HG03571 (cell line): Measurements from ENCODE around the gene MAP7.
"Not testable (repeated sequence)": the region's sequence is repeated elsewhere in the genome, so short reads cannot be mapped to it uniquely, and the experiment has no call there.

Source experiments
- ATAC-seq: cut with Tn5 transposase; IDR thresholded peaks from one replicate; pipeline ENCODE4 v1.9.1; 2021; ENCODE audit not compliant: unreplicated experiment

MAP7 gene

DNA sequence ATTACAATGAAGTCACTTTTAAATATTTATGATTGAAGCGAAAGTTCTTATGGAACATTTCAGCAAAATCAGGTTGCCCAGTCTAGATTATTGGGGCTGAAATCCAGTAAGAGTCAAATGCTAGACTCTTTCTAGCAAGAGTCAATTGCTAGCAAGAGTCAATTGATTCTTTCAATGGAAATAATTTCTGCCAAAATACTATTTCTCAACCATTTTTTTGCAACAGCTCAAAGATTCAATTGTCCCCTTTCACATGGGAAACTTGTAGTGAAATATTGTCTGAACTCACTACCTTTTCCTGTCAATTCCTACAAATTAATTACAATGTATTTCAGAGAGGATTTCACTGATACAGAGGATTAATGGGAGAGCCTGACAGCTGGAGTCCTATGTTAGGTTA, 78.3 kb downstream of the MAP7 start:
- ATAC-seq: no peak

DNA sequence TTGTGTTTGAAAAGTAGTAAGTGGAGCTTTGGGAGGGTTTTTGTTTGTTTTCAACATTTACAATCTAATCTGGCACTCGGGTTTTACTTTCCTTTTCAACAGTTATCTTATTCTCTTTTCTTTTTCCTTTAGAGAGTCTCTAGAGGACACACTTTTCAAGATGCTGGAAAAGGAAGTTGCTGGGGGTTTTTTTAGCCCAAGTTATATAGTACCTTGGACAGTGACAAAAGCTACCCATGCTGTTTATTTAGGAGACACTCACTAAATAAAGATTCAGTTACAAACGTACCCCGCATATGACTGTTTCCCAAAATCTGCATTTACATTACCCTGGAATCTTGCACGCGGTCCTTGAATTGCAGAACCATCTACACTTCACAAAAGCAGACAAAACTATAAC, 78.8 kb downstream of the MAP7 start:
- ATAC-seq: no peak

DNA sequence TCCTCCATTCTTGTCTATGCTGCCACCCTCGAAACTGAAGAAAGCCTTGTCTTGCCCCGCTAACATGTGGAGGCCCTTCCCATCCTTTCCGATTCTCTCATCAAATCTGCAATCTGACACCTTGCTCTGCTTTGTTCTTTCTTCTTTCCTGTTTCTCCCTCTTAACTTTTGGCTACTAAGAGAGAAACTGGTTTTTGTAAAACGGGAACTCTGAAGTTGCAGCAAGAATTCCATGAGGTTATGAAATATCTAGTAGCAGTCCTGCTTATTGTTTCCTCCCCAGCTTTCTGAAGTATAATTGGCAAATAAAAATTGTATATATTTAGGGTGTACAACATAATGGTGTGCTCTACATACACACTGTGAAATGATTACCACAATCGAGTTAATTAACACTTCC, 80.2 kb downstream of the MAP7 start:
- no peak for ATAC-seq

DNA sequence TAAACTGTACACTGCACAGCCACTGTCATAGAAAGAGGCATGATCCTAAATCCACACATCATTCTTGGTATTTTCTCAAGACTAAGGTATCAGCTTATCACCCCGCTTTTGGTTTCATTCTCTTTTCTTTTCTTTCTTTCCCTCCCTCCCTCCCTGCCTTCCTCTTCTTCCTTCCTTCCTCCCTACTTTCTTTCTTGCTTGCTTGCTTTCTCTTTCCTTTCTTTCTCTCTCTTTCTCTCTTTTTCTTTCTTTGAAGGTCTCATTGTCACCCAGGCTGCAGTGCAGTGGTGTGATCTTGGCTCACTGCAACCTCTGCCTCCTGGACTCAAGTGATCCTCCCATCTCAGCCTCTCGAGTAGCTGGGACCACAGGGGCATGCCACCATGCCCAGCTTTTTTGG, 81.1 kb downstream of the MAP7 start:
- ATAC-seq: no peak

DNA sequence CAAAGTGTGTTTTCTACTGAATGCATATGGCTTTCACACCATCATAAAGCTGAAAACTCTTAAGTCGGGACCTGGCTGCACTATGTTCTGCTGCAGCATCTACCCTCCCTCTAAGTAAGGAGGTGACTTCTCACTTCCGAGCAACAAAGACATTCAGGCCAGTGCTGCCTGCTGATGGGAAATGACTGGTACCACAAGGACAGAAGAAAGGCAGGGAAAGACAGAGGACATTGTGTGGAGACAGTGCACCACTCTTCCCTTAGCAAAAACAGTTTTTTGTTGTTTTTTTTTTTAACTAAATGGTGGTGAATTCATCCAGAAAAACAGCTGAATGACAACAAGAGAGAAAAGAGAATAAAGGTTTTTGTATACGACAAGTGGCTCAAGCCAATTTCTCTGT, 81.5 kb downstream of the MAP7 start:
- no peak for ATAC-seq

DNA sequence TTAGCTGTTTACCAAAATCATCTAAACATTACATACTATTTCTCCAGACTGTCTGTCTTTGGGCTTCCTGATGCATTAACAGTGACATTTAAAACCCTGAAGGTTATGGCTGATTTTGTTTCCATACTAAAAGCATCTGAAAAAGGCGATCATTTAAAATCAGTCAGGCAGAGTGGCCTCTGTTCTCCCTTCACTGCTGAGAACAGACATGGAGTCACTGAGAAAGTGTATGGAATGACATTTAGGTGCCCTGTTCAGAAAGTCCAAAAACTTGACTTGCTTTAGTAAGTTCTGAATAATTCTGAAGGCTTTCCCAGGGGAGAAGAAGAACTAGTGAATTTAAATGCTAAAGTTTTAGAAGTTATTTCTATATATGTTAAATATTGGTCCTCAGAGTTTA, 83.0 kb downstream of the MAP7 start:
- no peak for ATAC-seq

DNA sequence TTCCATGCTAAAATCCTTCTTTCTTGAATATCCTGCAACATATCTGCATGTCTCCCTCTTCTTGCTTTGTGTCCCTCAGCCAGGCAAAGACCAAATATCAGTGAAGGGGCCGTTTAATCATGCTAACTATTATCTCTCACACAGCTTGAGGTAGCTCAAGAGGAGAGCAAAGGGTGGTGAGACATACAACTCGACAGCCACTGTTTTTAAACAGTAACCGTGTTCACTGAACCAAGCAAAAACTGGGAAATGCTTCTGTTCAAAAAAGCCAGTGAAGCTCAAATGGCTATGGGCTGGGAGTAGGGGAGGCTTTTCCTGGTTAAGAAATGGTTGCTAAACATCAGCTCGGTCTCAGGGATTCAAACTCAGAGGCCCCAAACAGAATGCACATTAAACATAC, 83.4 kb downstream of the MAP7 start:
- ATAC-seq: no peak

DNA sequence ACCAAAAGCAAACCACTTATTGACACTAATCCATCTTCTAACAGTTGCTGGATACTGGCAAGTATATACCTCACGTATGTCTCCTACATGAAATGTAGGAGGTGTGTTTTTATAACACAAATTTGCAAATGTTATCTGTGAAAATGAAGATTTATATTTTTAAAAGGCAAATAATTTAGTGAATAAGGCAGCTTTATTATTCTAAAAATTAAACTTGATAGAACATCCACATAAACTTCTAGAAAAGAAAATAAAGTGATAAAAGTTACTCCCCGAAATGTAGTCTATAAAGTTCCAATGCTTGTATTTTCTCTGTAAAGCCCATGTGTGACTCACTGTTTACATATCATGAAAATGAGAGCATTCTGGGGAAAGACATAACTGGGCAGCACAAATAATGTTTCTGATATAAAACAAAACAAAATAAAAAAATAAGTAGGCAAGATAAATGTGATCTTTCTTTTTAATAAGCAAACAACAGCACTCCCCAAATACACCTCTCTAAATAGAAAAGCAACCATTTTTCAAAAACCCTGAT, 84.4 kb downstream of the MAP7 start:
- no peak for ATAC-seq

DNA sequence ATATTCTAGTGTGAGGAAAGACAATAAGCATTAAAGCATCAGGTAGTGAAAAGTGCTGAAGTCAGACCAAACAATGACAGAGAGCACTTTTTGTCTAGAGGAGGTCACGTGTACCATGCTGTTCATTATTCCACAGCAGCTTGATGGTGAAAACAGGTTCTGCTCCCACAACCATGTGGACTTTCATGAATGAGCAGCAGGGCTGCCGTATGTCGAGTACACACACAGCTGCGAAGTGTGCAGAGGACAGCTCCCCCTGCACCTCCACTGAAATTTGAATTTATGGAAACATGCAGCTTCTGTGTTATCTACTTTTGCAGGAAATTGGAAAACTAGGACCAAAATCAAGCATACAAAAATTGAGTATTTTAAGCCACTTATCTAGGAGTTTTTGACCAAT, 85.3 kb downstream of the MAP7 start:
- no peak for ATAC-seq

DNA sequence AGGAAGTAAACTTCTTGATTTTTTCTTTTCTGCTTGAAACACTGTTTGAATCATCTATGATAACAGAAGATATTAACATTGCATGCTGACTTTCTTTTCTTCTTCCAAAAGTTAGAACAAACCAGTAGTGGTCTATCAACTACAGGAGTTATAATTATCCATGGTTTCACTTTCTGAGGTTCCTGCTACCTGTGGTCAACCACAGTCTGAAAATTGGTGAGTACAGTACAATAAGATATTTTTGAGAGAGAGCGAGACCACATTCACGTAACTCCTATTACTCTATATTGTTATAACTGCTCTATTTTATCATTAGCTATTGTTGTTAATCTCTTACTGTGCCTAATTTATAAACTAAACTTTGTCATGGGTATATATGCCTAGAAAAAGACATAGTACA, 86.1 kb downstream of the MAP7 start:
- no peak for ATAC-seq

DNA sequence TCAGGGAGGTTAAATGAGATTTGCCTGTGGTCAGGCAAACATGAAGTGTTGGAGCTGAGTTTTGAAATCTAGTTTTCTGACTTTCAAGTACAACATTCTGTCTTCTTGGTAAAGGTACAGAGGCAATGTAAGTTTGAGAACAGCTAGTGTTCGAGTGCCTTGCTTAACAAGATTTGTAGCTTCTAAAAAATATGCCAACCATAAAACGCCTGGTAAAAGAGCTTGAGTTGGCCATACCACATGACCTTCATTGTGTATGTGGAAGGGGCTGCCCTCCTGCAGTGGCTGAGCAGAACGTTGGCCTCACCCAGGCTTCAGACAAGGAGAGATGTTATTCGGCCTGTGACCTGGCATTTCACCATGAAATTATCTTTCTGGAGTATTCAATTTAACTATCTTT, 86.5 kb downstream of the MAP7 start:
- no peak for ATAC-seq

DNA sequence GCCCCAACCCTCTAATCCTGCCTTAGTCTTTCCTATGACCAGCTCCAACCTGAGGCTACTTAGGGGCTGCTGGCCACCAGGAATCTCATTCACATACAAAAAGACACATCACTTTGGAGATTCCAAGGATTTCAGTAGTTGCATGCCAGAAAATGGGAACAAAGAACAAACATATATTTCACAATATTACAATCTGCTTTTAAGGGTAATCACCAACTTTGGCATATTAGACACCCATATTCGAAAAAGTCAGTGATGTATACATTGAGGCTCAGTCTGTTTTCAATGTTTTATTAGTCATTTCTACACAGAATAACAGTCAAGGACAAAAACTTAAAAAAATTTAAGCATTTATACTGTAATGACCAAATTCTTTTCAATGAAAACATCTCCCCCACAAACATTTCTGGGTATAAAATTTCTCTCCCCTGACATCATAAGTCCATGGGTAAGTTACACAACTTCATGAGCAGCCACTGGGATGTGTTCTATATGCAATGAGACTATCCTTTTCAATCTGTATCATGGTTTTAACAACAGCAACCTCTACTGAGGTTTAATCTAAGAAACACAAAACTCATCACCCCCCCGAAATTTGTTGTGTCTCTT, 103.5 kb downstream of the MAP7 start:
- ATAC-seq: no peak

DNA sequence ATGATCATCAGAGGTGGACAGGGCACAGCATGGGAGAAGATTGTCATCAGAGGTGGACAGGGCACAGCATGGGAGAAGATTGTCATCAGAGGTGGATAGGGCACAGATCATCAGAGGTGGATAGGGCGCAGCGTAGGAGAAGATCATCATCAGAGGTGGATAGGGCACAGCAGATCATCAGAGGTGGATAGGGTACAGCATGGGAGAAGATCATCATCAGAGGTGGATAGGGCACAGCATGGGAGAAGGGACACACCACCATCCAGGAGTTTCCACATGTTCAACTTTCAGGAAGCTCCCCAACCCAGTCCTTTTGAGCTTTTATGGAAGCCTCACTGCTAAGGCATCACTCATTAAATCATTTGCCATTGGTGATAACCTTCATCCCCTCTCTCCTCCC, 104.1 kb downstream of the MAP7 start:
- no peak for ATAC-seq

DNA sequence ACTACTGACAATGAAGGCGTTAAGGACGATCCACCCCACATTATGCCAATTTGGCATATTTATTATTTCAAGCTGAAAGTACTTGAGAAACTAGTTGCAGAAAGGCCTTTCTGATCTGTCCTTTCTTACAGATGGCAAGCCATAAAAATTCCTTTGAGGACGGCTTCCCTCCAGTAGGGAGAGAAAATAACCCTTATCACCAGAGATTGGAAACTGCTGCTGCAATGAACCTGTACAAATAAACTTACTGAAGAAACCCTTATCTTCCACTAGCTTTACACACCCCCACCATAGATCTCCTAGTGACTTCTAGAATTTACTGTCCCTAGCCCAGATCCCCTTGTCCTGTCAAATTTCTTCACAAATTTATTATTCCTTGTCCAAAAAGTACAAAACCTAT, 105.2 kb downstream of the MAP7 start:
- ATAC-seq: no peak

DNA sequence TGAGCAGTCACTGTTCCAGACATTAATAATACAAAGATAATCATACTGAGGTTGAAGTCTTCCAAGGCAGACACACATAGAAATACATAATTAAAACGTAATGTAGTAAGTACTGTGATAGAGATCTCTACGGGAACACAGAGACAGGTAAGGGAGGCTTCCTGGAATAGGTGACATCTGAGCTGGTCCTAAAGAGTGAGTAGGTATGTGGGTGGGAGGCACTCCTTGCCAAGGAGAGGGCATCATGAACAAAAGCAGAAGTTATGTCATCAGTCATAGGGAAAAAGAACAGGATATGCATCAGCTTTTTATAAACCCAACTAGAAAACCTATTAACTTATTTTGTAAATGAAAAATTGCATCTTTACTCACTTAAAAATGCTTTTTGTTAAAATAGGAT, 110.0 kb downstream of the MAP7 start:
- ATAC-seq: no peak

DNA sequence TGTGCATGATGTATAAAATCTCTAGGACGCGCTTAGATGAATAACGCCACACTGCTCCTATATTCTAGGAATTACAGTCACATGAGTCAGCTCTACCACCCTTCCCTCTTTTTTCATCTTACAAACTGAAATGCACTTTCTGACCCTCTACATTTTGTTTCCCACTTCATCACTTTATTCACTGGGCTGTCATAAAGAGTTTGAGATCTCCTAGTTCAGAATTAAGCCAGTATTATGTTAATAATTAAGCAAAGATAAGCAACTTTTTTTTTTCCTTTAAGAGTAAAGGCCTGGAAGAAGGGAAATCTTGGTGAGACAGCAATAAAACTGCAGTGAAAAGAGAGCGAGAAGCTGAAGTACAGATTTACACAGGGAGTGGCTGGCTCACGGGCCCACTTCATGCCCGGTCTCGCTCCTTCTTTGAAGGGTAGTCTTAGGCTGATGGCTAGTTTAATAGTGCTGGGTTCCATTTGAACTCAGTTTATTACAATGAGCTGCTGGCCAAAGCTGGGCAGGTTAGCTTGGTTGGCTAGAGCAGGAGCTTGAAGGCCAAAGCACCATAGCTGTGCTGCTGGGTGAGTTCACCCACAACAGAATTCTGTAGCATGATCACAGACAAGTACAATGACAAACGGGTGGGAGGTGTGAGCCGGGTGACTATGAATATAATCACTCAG, 110.6 kb downstream of the MAP7 start:
- ATAC-seq: no peak

DNA sequence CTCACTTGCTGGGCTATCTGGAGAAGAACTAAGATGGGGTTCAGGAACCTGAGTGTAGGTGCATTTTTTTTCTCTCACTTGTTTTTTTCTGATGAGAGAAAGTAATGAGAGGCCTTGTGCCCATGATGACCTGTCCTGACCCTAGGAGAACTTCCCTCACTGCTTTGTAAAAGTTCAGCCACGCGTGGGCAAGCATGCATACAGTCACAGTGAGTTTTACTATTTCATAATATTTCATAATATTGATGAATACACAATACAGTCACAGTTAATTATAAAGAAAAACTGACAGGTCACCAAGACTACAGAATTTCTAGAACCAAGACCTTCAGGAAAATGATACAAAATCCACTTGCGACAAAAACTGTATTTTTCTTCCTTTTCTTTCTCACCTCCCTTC, 111.8 kb downstream of the MAP7 start:
- no peak for ATAC-seq

DNA sequence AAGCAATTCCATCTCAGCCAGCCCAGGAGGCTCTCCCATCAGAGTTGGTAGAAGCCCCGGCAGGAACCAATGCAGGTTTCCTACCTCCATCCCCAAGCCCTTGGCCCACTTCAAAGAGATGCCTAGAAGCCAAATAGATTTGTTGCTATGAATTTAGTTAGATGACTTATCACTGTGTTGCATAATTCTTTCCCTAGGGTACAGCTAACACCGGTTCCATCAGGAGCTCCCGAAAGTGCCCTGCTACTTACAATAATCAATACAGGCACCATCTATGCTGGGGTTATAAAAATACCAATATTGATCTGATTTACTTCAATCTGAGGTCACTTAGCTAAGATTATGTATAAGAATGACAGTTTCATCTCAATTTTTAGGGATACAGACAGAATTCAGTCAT, 113.0 kb downstream of the MAP7 start:
- no peak for ATAC-seq

DNA sequence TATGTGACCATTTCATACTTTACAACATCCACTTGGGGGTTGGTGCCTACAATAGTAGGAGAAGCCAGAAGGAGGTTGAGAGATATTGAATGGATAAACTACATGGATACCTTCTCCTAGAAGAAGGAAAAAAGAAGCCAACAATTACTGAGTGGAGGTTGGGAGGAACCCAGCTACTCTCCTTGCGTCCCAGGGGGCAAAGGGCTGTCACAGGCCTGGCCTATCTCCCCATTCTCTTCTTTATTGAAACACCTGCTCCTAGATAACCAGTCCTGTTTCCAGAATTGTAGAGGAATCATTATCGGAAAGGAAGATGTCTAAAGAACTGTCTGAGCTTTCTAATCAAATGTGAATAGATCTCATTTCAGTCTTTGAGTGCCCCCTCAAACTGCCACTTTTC, 115.1 kb downstream of the MAP7 start:
- ATAC-seq: no peak

DNA sequence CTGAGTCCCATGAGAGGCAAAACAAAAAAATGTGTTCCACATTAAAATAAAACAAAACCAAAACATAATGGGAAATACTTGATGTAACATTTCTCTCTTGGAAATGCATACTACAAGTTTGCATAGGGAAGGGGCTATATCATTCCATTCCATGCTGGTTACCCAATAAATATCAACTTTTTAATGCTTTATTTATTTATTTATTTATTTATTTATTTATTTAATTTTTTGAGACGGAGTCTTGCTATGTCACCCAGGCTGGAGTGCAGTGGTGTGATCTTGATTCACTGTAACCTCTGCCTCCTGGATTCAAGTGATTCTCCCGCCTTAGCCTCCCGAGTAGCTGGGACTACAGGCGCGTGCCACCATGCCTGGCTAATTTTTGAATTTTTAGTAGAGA, 118.9 kb downstream of the MAP7 start:
- ATAC-seq: not testable (repeated sequence)

DNA sequence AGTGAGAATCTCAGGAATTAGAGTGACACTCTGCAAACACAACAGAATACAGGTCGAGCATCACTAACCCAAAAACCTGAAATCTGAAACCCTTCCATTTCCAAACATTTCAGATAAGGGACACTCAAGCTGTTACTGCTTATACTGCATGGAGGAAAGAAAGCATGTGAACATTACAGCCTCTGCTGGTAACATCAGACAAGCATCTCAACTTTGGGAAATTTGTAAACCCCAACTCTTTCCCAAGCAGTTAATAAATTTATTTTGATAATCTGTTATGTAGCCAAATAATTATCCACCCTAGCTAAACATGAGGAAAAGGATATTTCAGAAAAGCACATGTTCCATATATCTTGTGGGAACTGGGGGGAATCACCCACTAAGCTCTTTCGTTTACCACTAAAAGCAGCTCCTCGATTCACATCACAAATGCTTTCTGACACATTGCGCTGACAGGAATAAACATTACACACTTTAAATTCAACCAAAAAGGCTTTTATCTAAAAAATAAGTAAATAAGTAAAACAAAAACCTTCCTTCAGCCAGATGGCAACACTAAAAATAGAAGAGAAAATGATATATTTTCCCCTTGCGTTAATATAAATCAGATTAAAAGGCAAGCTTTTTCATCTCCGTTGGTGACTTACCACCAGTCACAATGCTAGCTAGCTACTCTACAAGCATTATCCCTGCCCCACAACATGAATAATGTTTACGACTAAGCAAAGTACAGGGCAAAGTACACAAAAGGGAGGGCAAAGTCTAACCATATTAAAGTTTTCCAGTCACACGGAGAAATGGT, 120.8 kb downstream of the MAP7 start:
- ATAC-seq: no peak

DNA sequence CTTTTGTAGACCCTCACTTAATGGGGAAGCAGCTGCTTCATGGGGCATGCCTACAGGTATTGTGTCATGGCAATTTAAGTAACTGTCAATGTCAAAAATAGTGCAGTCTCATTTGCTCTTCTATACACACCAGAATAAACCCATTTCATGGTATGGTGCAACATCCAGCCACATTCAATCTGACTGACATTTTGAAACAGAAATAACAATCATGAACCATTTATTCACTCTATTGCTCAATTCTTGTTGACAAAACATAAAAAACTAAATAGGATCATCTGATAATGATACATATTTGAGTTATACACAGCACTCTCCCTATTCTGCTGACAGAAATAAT, 122.9 kb downstream of the MAP7 start:
- no peak for ATAC-seq
